Heart left ventricle (tissue), 13 donors: ENCODE measurements around the gene SGO2.

Experiments used
- POLR2A ChIP-seq, 2 donors: fragments of 450-650 bp; IDR thresholded peaks; one replicate each; pipeline ENCODE4 v1.6.1; 2017; ENCODE audit warnings: antibody characterized with exemption in 2 of 2, mild to moderate bottlenecking in 2 of 2, moderate library complexity in 2 of 2
- TF ChIP-seq, protein P1 (sequence below), 12 donors: fragments of 200-600 bp; sonication (generic) in 4 of 12; IDR thresholded peaks; one replicate each; pipeline versions ENCODE4 v1.5.0 to v1.8.0; 2018 to 2022; ENCODE audit warnings: antibody characterized with exemption in 12 of 12, mild to moderate bottlenecking in 5 of 12
- donor health status: ischemic (EF 13 %, LVEDD 7.1; RV severe dilation, severe dysfunction).
- donor health status: DM: no; HTN: yes; CAD: no.
- donor health status: DM: no; HTN: no; CAD: no.
- donor health status: ischemic (EF 25% LVEDD 6.9; RV normal size, moderate dysfunction).
- donor health status: ischemic (EF 25% LVEDD 5.7; RV mildly dilated, moderate dysfunction).
- donor health status: ischemic (EF 35%, LVEDD 5.7; RV mildly dilated, moderate dysfunction).
- donor health status: nonischemic (EF 11% LVEDD 7.7; RV severe dilation, severe dysfunction).
- donor health status: DM: yes; HTN: yes; CAD: no.
- donor health status: PGD.
- donor health status: ischemic (EF 29% LVEDD 5.4; RV normal size, mild dysfunction).
- donor health status: nonischemic (EF 23%, LVEDD 6.1; RV moderate dilation, normal function).

GRCh38 chr2:200488169-200488568 lies 37.8 kb upstream of the SGO2 start:
- TF ChIP-seq POLR2A (IDR thresholded peaks at IDR 0.05): no peak
- TF ChIP-seq, protein P1, sequence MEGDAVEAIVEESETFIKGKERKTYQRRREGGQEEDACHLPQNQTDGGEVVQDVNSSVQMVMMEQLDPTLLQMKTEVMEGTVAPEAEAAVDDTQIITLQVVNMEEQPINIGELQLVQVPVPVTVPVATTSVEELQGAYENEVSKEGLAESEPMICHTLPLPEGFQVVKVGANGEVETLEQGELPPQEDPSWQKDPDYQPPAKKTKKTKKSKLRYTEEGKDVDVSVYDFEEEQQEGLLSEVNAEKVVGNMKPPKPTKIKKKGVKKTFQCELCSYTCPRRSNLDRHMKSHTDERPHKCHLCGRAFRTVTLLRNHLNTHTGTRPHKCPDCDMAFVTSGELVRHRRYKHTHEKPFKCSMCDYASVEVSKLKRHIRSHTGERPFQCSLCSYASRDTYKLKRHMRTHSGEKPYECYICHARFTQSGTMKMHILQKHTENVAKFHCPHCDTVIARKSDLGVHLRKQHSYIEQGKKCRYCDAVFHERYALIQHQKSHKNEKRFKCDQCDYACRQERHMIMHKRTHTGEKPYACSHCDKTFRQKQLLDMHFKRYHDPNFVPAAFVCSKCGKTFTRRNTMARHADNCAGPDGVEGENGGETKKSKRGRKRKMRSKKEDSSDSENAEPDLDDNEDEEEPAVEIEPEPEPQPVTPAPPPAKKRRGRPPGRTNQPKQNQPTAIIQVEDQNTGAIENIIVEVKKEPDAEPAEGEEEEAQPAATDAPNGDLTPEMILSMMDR (IDR thresholded peaks at IDR 0.05): no peak
